ENCODE data around the gene LYPLA2.
A peak's percentile ranks its signal among the peaks of the same experiment; 100 is the strongest.

LYPLA2 gene

GRCh38 chr1:23790696-23791515, at the start of gene LYPLA2:
Gene LYPLA2 (plus strand): TSS chr1:23791145. CDS start chr1:23792683, 1,538 bp downstream.
- peak within 1 kb of the TSS; percentile 59; the same call in 1 of the 2 replicates for H2AFZ ChIP-seq (ENCODE audit: low read depth)
- no peak for TF ChIP-seq CTCF (conservative IDR thresholded peaks at IDR 0.05; ENCODE audit: low read depth, low read length)

GRCh38 chr1:23741609-23742008, 49.3 kb upstream of the LYPLA2 start:
- Histone ChIP-seq H2AFZ (ENCODE audit: low read depth) (no peak overlapping the region), H3K79me2 (ENCODE audit: insufficient read depth, low read depth) (peaks cover 29% of the 10 kb centered on the region), H3K4me2 (no peak overlapping the region), H4K20me1 (ENCODE audit: insufficient read depth) (peaks cover 3% of the 10 kb centered on the region), H3K36me3 (ENCODE audit: insufficient read depth) (no peaks in the 10 kb centered on the region), H3K4me3 (IDR thresholded peaks at IDR 0.05; ENCODE audit: insufficient read depth, low read depth, low read length) (no peak overlapping the region), H3K4me1 (ENCODE audit: low read depth, poor library complexity, severe bottlenecking) (peaks cover 54% of the 10 kb centered on the region), H3K27me3 (ENCODE audit: insufficient read depth, low read depth) (no peaks in the 10 kb centered on the region), H3K9ac (no peak overlapping the region), H3K27ac (no peak overlapping the region)
- TF ChIP-seq CTCF (conservative IDR thresholded peaks at IDR 0.05; ENCODE audit: low read depth, low read length) = no peak

More at GRCh38 chr1:23790696-23791515, at the start of gene LYPLA2:
- Histone ChIP-seq H4K20me1 (ENCODE audit: insufficient read depth) (no peaks in the 10 kb centered on the region), H3K4me1 (ENCODE audit: low read depth, poor library complexity, severe bottlenecking) (peaks cover 14% of the 10 kb centered on the region), H3K27me3 (ENCODE audit: insufficient read depth, low read depth) (no peaks in the 10 kb centered on the region), H3K4me2 (peak within 1 kb of the TSS; percentile 88), H3K36me3 (ENCODE audit: insufficient read depth) (0 out of 2 replicates have a peak, but pooled peaks cover 2% of the 10 kb centered on the region), H3K4me3 (IDR thresholded peaks at IDR 0.05; ENCODE audit: insufficient read depth, low read depth, low read length) (peak within 1 kb of the TSS; percentile 84), H3K27ac (no peak within 1 kb of the TSS), H3K9ac (peak within 1 kb of the TSS; percentile 59), H3K79me2 (ENCODE audit: insufficient read depth, low read depth) (peaks cover 20% of the 10 kb centered on the region; the same call in 1 of the 2 replicates)

- H3K79me2 ChIP-seq (ENCODE audit: insufficient read depth, low read depth) = peaks cover 41% of the 10 kb centered on the region
- no peaks in the 10 kb centered on the region for H3K27me3 ChIP-seq (ENCODE audit: insufficient read depth, low read depth)
- TF ChIP-seq CTCF (conservative IDR thresholded peaks at IDR 0.05; ENCODE audit: low read depth, low read length) = no peak
These were observed 48.2 kb upstream of the LYPLA2 start for GRCh38 chr1:23742670-23743286.

GRCh38 chr1:23743287-23744152, 47.4 kb upstream of the LYPLA2 start, which contains the start of gene ELOA:
Gene ELOA (plus strand): TSS chr1:23743471. CDS start chr1:23743504, 33 bp downstream.
- Histone ChIP-seq H3K4me2 (peak within 1 kb of the TSS; percentile 96), H2AFZ (ENCODE audit: low read depth) (peak within 1 kb of the TSS; percentile 80), H3K4me1 (ENCODE audit: low read depth, poor library complexity, severe bottlenecking) (peaks cover 40% of the 10 kb centered on the region), H3K79me2 (ENCODE audit: insufficient read depth, low read depth) (peaks cover 47% of the 10 kb centered on the region), H3K4me3 (IDR thresholded peaks at IDR 0.05; ENCODE audit: insufficient read depth, low read depth, low read length) (peak within 1 kb of the TSS; percentile 61), H4K20me1 (ENCODE audit: insufficient read depth) (peaks cover 10% of the 10 kb centered on the region), H3K27ac (peak within 1 kb of the TSS; percentile 37), H3K36me3 (ENCODE audit: insufficient read depth) (no peaks in the 10 kb centered on the region), H3K9ac (peak within 1 kb of the TSS; percentile 76), H3K27me3 (ENCODE audit: insufficient read depth, low read depth) (no peaks in the 10 kb centered on the region)
- TF ChIP-seq CTCF (conservative IDR thresholded peaks at IDR 0.05; ENCODE audit: low read depth, low read length) = no peak

More at GRCh38 chr1:23742670-23743286, 48.2 kb upstream of the LYPLA2 start:
- Histone ChIP-seq H3K4me1 (ENCODE audit: low read depth, poor library complexity, severe bottlenecking) (peaks cover 43% of the 10 kb centered on the region), H2AFZ (ENCODE audit: low read depth) (peak overlapping the region; percentile 80), H3K9ac (peak overlapping the region; percentile 76), H3K4me3 (IDR thresholded peaks at IDR 0.05; ENCODE audit: insufficient read depth, low read depth, low read length) (peak overlapping the region; percentile 20), H4K20me1 (ENCODE audit: insufficient read depth) (peaks cover 10% of the 10 kb centered on the region), H3K36me3 (ENCODE audit: insufficient read depth) (no peaks in the 10 kb centered on the region), H3K4me2 (peak overlapping the region; percentile 96), H3K27ac (peak overlapping the region; percentile 31; the same call in 1 of the 2 replicates)

Data from KMS-11 (cell line).